Upper lobe of left lung (tissue), 4 donors: ENCODE measurements around the gene NPC2.

Experiments used
- CTCF ChIP-seq, 6 experiments: fragments of 450-650 bp in 4 of 6; fragments of 200-600 bp in 2 of 6; sonication (generic) in 2 of 6; IDR thresholded peaks; one replicate each; pipeline ENCODE4 v1.5.1; 2016 to 2019; ENCODE audit warnings: antibody characterized with exemption in 6 of 6
- EP300 ChIP-seq, 4 donors: sonication (generic); formaldehyde crosslinking; IDR thresholded peaks; one replicate each; pipeline ENCODE4 v1.5.1; 2017; ENCODE audit warnings: antibody characterized with exemption in 4 of 4, control low read depth in 2 of 4
- POLR2A ChIP-seq, 4 donors: fragments of 450-650 bp; IDR thresholded peaks; one replicate each; pipeline ENCODE4 v1.5.1; 2016 to 2017; ENCODE audit warnings: antibody characterized with exemption in 4 of 4, mild to moderate bottlenecking in 2 of 4
- POLR2AphosphoS5 ChIP-seq, 2 donors: sonication (generic); formaldehyde crosslinking; IDR thresholded peaks; one replicate each; pipeline ENCODE4 v1.5.1; 2017; ENCODE audit warnings: antibody characterized with exemption in 2 of 2

- no peak for TF ChIP-seq POLR2A (IDR thresholded peaks at IDR 0.05)
- peak; percentile 30 to 77 (median 54) for TF ChIP-seq CTCF (IDR thresholded peaks at IDR 0.05)
- no peak for TF ChIP-seq EP300 (IDR thresholded peaks at IDR 0.05)
- no peak for TF ChIP-seq POLR2AphosphoS5 (IDR thresholded peaks at IDR 0.05)
Observed at GRCh38 chr14:74501135-74501614, 8.1 kb upstream of the NPC2 start.
